NCI-H2029 (cell line): ENCODE measurements around the gene CHCHD3.
A peak's percentile ranks its signal among the peaks of the same experiment; 100 is the strongest.

Experiments used
- DNase-seq: peaks from one replicate; lab custom pipeline; 2025; lab: John Stamatoyannopoulos, UW

The CHCHD3 gene

DNA sequence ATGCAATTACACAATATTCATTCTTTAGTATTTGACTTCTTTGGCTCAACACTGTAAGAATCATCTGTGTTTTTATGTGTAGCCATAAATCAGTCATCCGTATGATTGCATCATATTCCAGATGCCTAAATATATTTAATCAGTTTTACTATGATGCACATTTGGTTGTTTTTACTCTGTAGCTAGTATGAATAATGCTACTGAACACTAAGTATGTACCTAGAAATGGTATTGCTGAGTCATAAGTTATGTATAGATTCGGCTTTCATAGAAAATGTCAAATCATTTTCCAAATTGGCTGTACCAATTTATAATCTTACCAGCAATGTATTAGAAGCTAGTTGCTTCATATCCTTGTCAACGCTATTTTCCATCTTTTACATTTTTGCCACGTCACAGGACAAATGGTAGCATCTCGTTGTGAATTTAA lies 308.3 kb downstream of the CHCHD3 start:
- DNase-seq = no peak

DNA sequence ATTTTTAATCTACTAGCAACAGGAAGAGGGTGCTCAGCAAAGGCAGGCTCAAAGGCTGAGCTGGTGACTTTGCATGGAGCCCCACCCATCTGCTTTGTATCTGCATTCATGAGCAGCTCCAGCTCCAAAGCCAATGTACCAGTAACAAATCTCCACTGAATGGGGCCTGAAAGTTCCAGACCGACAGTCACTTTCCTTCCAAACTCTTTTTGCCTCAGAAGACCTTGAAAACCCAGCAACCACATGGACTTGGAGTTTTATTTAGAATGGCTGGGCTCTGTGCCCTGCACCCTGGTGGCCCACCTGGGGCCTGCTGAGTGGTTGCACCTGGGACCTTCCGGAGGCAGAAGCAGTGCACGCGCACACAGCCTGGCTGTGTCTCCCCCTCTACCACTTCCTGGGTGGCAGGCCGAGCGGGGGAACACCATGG lies 310.6 kb downstream of the CHCHD3 start:
- DNase-seq = no peak

DNA sequence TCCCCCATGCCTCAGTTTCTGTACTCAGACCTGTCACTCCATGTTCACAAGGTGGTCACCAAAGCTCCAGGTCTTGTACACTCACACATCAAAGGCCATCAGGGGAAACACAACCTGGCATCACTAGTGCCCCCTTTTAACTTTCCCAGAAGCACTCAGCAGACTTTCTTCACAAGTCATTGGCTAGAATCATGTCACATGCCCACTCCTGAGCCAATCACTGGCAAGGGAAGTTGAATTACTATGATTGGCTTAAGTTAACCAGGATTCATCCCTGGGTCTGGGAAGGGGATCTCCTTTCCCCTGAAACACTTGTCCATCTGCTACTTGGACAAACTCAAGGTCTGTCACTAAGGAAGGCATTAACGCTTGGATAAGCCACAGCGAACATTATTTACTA lies 311.8 kb downstream of the CHCHD3 start:
- DNase-seq = no peak

DNA sequence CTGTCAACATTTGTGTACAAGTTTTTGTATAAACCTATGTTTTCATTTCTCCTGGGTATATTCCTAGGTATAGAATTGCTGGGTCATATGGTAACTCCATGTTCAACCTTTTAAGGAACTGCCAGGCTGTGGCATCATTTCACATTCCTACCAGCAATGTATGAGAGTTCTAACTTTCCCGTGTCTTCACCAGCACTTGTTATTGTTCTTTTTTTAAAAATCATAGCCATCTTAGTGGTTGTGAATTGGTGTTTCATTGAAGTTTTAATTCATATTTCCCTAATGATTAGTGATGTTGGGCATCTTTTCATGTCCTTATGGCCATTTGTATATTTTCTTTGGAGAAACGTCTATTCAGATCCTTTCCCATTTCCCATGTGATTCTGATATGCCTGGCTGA lies 312.6 kb downstream of the CHCHD3 start:
- DNase-seq = no peak

DNA sequence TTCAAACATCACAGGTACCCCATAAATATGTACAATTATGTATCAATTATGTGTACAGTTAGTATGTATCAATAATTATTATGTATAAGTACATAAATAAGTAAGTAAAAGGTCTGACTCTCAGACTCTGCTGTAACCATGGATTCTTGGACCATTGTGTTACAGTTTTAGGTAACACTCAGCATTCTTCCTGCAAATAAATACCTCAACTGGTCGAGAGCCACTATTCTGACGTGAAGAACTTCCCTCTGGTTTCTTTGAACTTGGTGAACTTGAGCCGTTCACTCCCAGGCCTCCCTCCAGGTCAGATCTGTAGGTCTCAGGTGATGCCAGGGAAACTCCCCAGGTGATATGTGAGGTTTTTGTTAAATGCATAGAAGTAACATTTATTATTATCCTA lies 313.8 kb downstream of the CHCHD3 start:
- no peak for DNase-seq

DNA sequence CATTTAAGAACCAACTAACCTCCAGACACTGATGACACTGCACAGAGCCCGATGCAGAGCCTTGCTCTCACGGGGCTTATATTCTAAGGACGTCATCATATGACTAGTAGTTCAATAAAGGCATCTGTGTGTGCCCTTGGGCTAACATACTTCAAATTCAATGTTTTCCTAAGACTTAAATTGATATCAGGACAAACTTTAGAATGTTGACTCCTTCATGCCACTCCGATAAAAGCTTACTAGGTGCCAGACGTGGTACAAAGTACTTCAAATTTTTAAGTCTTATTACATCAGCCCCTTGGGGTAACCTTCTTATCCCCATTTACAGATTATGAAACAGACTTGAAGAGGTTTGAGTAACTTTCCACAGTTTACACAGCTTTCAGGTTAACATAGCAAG lies 314.5 kb downstream of the CHCHD3 start:
- no peak for DNase-seq

DNA sequence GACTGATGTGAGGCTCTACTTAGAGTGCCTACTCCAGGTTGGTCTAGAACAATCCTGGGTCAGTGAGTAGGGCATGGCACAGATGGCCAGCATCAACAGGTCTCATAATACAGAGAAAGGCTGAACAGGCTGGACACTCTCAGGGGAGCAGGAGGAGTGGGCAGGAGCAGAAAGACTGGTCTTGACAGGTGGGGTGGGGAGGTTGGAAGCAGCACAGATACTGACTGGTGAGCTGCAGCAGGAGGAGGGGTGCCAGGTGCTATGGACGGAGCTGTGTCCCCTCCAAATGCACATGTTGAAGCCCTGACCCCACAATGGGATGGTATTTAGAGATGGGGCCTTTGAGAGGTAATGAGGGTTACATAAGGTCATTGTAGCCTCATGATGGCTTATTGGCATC lies 315.2 kb downstream of the CHCHD3 start:
- DNase-seq = no peak

DNA sequence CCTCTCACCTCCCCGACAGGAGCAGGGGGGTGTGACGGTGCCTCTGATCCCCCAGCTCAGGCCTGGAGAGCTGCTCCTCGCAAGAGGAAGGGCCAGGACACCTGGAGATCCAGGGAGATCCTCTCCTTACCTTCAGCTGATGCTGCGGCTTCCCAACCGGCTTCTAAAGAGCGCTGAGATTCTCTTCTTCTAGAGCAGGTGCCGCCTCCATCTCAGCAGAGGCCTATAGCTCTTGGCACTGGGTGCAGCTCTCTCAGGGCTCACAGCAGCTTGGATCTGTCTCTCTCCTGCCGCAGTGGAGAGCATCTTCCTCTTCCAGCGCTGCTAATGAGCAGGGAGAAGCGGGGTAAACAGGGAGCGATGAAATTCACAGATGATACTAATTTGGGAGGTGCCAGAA lies 316.0 kb downstream of the CHCHD3 start:
- DNase-seq = no peak

DNA sequence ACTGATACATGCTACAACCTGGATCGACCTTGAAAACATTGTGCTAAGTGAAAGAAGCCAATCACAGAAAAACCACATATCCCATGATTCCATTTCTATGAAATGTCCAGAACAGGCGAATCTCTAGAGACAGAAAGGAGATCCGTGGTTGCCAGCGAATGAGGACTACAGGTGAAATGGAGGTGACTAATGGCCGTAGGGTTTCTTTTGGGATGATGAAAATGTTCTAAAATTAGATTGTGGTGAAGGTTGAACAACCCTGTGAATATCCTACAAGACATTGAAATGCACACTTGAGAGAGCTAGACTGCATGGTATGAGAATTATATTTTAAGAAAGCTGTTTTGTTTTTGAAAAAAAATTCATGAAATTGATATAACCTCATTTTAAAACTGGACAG lies 317.1 kb downstream of the CHCHD3 start:
- DNase-seq = no peak

DNA sequence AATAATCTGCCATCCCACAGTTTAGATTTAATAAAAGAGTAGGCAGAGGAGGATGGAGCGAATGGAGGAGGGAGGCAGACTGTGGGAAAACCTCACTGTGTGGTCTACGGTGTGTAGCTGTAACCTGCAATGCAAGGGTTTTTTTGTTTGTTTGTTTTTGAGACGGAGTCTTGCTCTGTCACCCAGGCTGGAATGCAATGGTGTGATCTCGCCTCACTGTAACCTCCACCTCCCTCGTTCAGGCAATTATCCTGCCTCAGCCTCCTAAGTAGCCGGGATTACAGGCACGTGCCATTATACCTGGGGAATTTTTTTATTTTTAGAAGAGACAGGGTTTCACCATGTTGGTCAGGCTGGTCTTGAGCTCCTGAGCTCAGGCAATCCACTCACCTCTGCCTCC lies 321.0 kb downstream of the CHCHD3 start:
- no peak for DNase-seq

DNA sequence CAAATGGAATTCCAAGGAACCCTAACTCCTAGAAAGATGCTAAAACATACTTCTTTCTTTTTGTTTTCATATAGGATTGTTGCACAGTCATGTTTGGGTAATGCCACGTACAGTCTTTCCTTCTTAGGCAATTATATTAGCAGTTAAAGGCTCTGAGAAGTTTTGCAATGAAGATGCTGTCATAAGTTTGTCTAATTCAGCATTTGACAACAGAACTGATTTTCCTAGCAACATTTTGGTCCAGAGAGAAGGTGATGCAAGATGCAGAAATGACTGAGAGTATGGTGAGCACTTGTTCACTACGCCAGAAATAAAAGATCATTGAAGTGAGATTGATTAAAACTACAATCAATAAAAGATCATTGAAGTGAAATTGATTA lies 321.7 kb downstream of the CHCHD3 start:
- DNase-seq = no peak

DNA sequence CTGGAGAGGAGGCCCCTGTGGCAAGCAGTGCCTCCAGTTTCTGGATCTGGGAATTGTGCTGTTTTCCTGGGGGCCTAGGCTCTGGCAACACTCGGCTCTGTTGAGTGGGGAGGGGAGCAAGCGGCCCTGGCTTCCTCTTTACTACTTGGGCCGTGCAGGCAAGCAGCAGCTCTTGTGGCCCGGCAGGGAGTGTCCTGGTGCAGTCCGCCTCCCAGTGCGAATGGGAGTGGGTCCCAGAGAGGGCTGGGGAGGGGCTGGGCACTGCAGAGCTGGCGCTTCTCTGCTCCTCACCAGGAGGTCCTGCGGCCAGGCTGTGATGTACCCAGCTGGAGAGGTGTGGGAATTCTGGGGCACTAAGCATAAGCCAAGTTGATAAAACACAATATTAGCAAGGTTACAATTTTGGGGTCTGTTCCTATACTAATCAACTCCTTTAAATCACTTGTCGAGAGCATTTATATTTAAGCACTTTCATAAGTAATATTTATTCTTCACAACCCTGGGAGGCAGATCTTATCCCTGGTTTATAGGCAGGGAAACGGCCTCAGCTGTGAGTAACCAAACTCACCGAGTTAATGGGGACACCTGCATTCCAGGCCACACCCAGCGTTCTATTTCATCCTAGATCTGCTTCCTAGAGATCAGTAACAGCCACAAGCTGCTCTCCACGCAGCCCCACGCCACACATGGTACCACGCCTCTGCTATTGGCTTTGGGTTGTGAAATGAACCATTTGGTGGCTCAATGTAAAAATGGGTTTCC lies 322.2 kb downstream of the CHCHD3 start:
- no peak for DNase-seq

DNA sequence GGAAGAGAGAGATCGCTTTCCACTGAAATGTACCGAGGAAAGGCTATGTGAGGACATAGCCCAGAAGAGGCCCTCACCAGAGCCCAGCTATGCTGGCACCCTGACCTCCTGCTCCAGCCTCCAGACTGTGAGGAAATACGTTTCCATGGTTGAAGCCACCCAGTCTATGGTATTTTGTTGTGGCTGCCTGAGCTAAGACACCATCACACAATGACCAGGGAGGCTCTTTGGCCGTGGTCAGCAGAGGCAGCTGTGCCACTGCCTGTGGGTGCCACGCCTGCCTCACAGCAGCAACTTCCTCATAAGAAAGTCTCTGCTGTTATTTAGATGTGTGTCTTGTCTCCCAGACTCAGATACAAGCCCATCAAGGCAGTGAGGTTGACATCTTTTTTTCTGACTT lies 322.9 kb downstream of the CHCHD3 start:
- no peak for DNase-seq

DNA sequence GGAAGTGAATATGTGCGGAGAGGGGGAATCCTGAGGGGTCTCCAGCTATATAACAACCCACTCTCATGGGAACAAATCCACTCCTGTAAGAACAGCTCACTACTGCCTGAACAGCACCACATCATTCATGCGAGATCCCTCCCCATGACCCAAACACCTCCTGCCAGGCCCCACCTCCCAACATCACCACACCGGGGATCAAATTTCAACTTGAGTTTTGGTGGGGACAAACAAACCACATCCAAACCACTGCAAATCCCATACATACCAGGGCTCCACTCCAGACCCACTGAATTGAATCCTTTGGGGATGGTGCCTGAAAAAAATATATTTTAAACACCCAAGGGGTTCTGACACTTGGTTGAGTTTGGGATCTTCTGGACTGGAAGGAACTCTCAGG lies 324.1 kb downstream of the CHCHD3 start:
- peak; percentile 4 for DNase-seq

DNA sequence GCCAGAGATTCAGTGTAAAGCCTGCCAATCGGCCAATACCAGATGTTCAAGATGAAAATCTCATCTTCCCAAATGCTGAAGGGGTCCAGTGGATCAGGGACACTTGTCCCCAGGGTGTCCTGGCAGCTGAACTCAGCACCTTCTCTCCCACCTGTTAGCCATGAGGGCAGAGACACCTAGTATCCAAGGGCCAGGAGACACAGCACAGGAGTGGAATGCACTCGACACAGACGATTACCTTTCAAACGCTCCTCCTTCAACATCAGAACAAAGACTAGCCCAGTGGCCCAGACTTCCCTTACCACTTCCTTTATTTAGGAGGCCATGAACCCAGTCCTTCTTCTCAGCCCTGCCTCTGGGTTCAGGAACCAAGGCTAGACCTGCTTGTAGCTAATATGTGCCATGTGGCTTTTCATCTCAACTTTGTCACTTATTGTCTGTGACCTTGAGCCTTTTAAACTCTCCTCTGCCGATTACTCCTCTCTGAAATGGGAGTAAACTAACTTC lies 325.4 kb downstream of the CHCHD3 start:
- peak; percentile 41 for DNase-seq

DNA sequence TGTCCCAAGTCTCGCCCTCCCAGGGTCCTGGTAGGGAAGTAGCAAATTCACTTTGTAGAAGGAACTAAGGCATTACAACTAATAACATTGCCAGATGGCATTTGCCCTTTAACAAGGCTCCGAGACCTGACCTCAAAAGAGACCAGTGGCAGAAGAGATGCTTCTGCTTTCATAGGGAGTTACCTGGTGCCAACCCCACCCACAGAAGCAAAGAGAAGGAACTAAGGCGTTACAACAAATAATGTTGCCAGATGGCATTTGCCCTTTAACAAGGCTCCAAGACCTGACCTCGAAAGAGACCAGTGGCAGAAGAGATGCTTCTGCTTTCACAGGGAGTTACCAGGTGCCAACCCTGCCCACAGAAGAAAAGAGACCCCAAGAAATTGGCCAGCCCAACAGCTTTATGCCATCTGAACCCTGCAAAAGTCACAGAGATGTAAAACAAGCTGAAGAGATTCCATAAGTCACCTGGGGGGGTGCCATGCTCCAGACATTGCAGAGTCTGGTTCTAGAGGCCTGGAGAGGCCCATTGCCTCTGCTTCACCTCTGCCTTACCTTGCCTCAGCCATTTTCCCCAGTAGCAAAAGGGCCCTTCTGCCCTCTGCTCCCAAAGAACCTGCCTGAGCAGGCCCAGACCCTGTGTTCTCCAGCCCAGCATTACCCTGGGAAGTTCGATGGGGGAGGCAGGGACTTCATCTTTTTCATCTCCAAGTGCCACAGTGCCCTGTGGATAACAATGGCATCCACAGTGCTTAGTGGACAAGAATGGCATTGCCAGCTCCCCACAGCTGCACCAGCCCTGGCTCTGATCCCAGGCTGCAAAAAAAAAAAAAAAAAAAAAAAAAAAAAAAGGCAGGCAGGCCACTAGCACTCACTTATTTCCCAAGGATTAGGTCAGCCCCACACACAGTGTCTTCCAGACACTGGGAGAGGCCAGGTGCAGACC lies 326.1 kb downstream of the CHCHD3 start:
- DNase-seq = peak; percentile 56

DNA sequence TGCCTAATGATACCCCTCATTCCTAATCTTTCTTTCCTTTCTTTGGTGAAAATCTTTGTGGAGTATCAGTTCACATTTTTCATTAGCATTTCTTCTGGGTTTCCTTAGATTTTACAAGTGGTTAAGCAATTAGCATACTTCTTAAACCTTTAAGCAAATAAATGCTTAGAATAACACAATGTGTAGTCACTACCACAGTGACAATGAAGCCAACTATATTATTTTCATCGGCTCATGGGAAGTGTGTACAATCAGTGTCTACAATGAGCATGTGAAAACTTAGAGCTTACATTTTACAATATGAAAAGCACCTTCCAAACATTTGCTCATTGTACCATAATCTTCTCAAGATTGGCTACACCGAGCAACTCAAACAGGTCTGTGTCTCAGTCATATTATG lies 329.5 kb downstream of the CHCHD3 start:
- DNase-seq = no peak

DNA sequence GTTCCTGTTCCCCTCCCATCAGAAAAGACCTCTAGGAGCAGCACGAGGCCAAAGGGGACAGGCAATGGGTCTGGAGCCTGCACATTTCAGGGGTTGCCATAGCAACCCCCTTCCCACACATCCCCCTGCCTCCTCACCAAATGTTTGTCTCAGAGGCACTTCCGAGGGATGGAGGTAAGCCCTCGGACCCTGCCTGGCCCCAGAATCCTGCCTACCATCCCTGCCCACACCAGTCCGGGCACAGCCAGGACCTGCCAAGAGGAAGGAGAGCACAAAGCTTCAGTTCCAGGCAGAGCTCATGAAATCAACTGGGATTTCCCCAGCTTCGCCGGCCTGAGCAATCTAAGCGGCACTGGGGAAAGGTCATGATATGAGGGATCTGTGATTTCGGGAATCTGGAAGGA lies 330.6 kb downstream of the CHCHD3 start:
- DNase-seq = no peak

DNA sequence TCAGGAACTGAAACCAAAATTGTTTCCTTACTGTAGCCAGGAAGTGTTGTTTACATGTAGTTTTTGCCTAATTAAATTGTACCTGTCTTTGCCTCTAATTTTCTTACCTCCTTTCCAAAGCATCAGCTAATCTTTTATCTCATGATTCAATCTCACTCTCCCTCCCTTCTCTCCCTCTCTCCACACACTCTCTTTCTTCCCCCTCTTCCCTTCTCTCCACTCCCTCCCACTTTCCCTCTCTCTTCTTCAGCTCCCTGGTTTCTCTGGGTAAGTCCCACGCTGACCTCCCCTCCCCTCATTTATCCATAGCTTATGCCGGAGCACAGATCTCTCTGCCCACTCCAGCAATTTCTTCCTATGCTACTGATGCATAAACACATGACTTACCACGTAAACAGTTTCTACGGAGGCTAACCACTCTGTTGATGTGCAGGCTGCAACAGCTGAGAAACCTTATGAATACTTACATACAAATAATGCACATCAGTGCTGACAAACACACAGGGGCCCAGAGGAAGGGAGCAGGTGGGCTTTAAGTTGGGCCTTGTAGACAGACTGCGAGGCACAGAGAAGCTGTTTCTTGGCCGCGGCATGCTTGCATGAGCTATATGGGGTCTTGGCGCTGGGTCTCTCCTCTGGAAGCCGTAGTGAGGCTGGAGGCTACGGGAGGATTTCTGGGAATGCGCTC lies 331.2 kb downstream of the CHCHD3 start:
- DNase-seq = no peak

DNA sequence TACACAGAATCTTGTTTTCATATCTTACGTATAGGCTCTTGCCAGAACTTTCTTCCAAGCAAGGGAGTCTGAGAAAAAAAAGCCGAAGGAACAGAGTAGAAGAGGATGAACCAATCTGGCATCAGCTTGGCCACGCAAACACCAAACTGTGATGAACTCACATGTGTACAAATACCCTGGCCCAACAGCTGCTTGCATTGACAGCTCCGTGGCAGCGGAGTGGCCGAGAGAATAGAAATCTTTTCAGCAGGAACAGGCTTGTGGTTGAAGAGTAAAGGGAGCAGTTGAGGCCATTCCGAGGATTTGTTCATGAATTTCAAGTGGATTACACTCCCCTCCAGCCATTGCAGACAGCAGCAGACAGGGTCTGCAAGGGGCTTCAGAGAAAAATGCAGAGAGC lies 331.8 kb downstream of the CHCHD3 start:
- DNase-seq = no peak

DNA sequence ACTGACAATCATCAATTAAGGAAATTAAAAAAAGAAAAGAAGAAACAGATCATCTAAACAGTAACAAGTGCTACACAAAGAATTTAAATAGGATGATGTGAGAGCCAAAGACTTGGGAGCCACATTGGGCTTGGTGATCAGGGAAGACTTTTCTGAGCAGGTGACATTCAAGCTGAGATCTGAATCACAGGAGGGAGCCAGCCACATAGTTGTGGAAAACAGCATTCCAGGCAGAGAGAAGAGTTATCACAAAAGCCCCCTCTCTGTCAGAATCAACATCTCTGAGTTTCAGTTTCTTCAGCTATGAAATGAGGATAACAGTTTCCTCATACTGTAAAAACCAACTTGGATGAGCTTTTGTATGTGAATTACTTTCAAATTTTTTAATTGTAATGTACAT lies 336.4 kb downstream of the CHCHD3 start:
- no peak for DNase-seq

DNA sequence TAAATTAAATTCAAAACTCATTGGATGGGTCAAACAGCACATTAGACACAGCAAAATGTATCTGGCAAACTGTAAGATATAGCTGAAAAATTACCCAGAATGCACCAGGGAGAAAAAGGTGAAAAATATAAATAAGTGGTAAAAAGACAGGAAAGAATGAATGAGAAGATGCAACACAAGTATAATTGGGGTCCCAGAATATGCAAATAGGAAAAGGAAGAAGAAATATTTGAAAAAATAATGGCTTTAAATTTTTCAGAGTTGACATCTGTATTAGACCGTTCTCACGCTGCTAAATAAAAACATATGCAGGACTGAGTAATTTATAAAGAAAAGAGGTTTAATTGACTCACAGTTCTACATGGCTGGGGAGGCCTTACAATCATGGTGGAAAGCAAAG lies 337.9 kb downstream of the CHCHD3 start:
- DNase-seq = no peak
